MM.1S (cell line): ENCODE measurements around the gene CXorf49B.
"Not testable (repeated sequence)": the region's sequence is repeated elsewhere in the genome, so short reads cannot be mapped to it uniquely, and the experiment has no call there.

Experiments used
- CTCF ChIP-seq: fragments of 300-600 bp; sonication (generic); IDR thresholded peaks from 2 replicates; pipeline ENCODE4 v1.5.1; 2016; ENCODE audit warnings: antibody characterized with exemption, low read length, mixed read lengths
- EZH2 ChIP-seq: fragments of 300-600 bp; sonication (generic); optimal IDR thresholded peaks from 2 replicates; pipeline ENCODE3; 2017; ENCODE audit warnings: low read depth, mild to moderate bottlenecking, antibody characterized with exemption, low read length, mixed read lengths
- EZH2phosphoT487 ChIP-seq: fragments of 300-600 bp; sonication (generic); IDR thresholded peaks from 2 replicates; pipeline ENCODE4 v1.6.1; 2018; ENCODE audit warnings: antibody characterized with exemption, low read length

GRCh38 chrX:71782225-71782949 is 19.2 kb downstream of the CXorf49B start:
- TF ChIP-seq CTCF, EZH2, EZH2phosphoT487: not testable (repeated sequence)
